Gastroesophageal sphincter (tissue), 4 donors: ENCODE data around the gene MBLAC2. TPM values are rescaled to one million over a fixed set of nuclear protein-coding genes. Genes with fewer than 3 reads are reported as not detected.

ENCODE experiments used
- ATAC-seq: fragments of 150-250 bp; one replicate; pipeline ENCODE4 v1.9.1; 2016; ENCODE audit warnings: mild to moderate bottlenecking, moderate library complexity
- H3K27ac ChIP-seq, 4 donors: fragments of 200-600 bp; sonication (generic) in 3 of 4; 1 replicate in 3 of 4; 2 replicates in 1 of 4; pipeline ENCODE4 v1.5.1; 2016 to 2019
- H3K27me3 ChIP-seq: fragments of 200-600 bp; sonication (generic); one replicate; pipeline ENCODE4 v1.5.1; 2019
- H3K36me3 ChIP-seq, 2 donors: fragments of 200-600 bp; sonication (generic); one replicate each; pipeline ENCODE4 v1.5.1; 2019; ENCODE audit warnings: control low read depth in 1 of 2
- H3K4me1 ChIP-seq, 3 donors: fragments of 200-600 bp; sonication (generic); 1 replicate in 2 of 3; 2 replicates in 1 of 3; pipeline ENCODE4 v1.5.1; 2016 to 2019; ENCODE audit warnings: control low read depth in 2 of 3
- H3K4me3 ChIP-seq, 2 donors: fragments of 200-600 bp; sonication (generic); one replicate each; pipeline ENCODE4 v1.5.1; 2019; ENCODE audit warnings: mild to moderate bottlenecking in 1 of 2, moderate library complexity in 1 of 2
- H3K9me3 ChIP-seq, 3 donors: fragments of 200-600 bp; sonication (generic); one replicate each; pipeline ENCODE4 v1.5.1; 2017 to 2019; ENCODE audit warnings: control low read depth in 2 of 3
- EP300 ChIP-seq: sonication (generic); formaldehyde crosslinking; IDR thresholded peaks from one replicate; pipeline ENCODE4 v1.6.1; 2017; ENCODE audit warnings: antibody characterized with exemption, mild to moderate bottlenecking
- POLR2A ChIP-seq, 2 donors: fragments of 450-650 bp; IDR thresholded peaks; one replicate each; pipeline ENCODE4 v1.6.1; 2017; ENCODE audit warnings: antibody characterized with exemption in 2 of 2, mild to moderate bottlenecking in 2 of 2, moderate library complexity in 1 of 2
- POLR2AphosphoS5 ChIP-seq: sonication (generic); formaldehyde crosslinking; IDR thresholded peaks from one replicate; pipeline ENCODE4 v1.6.1; 2017; ENCODE audit warnings: antibody characterized with exemption
- WGBS, 2 donors: methylation state at CpG; one replicate each; pipeline ENCODE4 v1.1.5; 2018; ENCODE audit warnings: low coverage in 1 of 2; 5-methylcytosine and 5-hydroxymethylcytosine counted together
- total RNA-seq, 4 donors: library from RNA; depleted of rRNA; stranded (reverse); fragments of >200 nt; gene quantifications; one replicate each; pipeline ENCODE4 v1.1.0, GENCODE V29; 2016
- TF ChIP-seq, protein P1 (sequence below), 4 experiments: fragments of 200-600 bp in 2 of 4; fragments of 450-650 bp in 2 of 4; sonication (generic) in 1 of 4; IDR thresholded peaks; one replicate each; pipeline ENCODE4 v1.5.1; 2017 to 2019; ENCODE audit warnings: antibody characterized with exemption in 4 of 4, mild to moderate bottlenecking in 2 of 4, moderate library complexity in 2 of 4

MBLAC2 gene
- total RNA-seq, 4 donors from 2014 or later: 2.3 to 7.8 (median 4.9) TPM

DNA sequence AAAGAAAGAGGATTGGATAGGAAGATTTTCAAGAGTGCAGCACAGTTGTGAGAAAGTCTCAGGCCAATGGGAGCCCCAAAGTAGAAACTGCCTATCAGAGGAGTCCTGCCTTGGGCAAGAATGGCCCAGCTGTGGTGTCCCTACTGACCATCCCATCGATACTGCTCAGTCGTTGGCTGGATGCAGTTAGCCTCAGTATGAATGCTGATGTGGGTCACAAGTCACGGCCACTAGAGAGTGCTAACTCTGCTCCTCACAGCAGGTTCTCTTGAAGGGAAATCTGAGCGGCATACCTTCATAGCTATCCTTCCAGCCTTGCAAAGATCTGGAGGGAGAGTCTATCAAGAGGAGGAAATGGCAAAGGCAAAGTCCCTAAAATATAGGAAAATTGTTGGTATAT lies 53.4 kb downstream of the MBLAC2 start:
- Histone ChIP-seq H3K4me1 (no peaks in the 10 kb centered on the region), H3K27ac (no peak overlapping the region), H3K9me3 (no peaks in the 10 kb centered on the region), H3K27me3 (no peaks in the 10 kb centered on the region), H3K4me3 (no peak overlapping the region), H3K36me3 (no peaks in the 10 kb centered on the region)
- 0 to 28% methylated on average over 1 to 3 of the region's 4 CpGs for WGBS, 2 donors
- no peak for ATAC-seq
- TF ChIP-seq EP300 (no peak), POLR2A (IDR thresholded peaks at IDR 0.05) (no peak), POLR2AphosphoS5 (no peak)
- TF ChIP-seq, protein P1, sequence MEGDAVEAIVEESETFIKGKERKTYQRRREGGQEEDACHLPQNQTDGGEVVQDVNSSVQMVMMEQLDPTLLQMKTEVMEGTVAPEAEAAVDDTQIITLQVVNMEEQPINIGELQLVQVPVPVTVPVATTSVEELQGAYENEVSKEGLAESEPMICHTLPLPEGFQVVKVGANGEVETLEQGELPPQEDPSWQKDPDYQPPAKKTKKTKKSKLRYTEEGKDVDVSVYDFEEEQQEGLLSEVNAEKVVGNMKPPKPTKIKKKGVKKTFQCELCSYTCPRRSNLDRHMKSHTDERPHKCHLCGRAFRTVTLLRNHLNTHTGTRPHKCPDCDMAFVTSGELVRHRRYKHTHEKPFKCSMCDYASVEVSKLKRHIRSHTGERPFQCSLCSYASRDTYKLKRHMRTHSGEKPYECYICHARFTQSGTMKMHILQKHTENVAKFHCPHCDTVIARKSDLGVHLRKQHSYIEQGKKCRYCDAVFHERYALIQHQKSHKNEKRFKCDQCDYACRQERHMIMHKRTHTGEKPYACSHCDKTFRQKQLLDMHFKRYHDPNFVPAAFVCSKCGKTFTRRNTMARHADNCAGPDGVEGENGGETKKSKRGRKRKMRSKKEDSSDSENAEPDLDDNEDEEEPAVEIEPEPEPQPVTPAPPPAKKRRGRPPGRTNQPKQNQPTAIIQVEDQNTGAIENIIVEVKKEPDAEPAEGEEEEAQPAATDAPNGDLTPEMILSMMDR (IDR thresholded peaks at IDR 0.05): no peak

DNA sequence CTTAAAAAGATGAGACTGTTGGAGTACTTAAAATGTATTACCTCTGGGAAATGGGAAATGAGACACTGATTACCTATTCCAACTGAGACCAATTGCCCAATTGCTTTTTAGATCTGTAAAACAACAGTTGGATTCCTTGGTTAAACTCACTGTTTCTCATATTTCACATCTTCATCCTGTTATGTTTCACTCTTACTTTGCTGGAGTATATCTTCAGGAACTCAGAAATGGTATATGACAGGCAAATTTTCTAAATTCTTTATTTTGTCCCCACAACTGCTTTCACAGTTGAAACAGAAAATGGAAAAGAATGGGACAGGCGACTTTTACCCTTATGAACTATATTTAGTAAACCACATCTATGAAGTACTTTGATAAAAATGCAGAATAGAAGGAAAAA lies 56.4 kb downstream of the MBLAC2 start:
- H3K27ac ChIP-seq: no peak overlapping the region
- no peaks in the 10 kb centered on the region for H3K4me1 ChIP-seq
- no peaks in the 10 kb centered on the region for H3K9me3 ChIP-seq
- no peaks in the 10 kb centered on the region for H3K27me3 ChIP-seq
- TF ChIP-seq POLR2AphosphoS5 (no peak), POLR2A (IDR thresholded peaks at IDR 0.05) (no peak), EP300 (no peak)
- TF ChIP-seq, protein P1 (IDR thresholded peaks at IDR 0.05): no peak
- H3K36me3 ChIP-seq: no peaks in the 10 kb centered on the region
- no peak overlapping the region for H3K4me3 ChIP-seq
- ATAC-seq: no peak
- 62 to 90% methylated on average over 1 of the region's 1 CpG for WGBS, 2 donors

DNA sequence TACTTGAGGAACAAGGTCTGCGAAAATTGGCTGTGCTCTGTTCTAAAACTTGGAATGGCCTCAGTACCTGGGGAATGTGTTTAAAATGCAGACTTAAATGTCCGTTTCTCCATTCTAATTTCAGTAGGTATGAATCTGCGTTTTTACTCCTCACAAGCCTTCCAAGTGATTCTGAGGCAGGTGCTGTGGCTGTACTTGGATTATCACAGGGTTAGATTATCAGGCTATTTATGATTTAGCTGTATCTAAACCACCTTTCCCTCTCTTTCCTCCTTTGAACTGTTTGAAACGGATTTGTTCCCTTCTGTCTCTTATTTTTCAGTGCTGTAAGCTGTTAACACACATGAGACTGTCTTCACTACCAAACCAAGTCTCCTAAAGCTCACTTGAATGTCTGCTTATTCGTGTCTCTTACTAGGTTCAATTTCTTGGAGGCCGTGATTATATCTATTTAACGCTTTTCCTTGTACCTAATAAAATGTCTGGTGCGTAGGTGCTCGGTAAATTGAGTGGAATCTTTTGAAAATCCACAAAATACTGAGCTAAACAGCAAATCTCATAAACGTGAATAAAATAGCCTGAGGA lies 64.3 kb downstream of the MBLAC2 start:
- Histone ChIP-seq H3K27me3 (no peaks in the 10 kb centered on the region), H3K4me1 (peaks cover 0 to 23% (median 9%) of the 10 kb centered on the region in 3 donors), H3K9me3 (no peaks in the 10 kb centered on the region), H3K4me3 (peak overlapping the region; percentile 73 to 91), H3K27ac (peak overlapping the region; percentile 92 to 98 (median 96)), H3K36me3 (peaks cover 0 to 4% of the 10 kb centered on the region in 2 donors)
- no peak for TF ChIP-seq POLR2A (IDR thresholded peaks at IDR 0.05)
- TF ChIP-seq, protein P1 (IDR thresholded peaks at IDR 0.05): no peak
- no peak for TF ChIP-seq POLR2AphosphoS5
- TF ChIP-seq EP300: no peak
- 1% methylated on average over 10 of the region's 10 CpGs for WGBS, 2 donors
- ATAC-seq: no peak

DNA sequence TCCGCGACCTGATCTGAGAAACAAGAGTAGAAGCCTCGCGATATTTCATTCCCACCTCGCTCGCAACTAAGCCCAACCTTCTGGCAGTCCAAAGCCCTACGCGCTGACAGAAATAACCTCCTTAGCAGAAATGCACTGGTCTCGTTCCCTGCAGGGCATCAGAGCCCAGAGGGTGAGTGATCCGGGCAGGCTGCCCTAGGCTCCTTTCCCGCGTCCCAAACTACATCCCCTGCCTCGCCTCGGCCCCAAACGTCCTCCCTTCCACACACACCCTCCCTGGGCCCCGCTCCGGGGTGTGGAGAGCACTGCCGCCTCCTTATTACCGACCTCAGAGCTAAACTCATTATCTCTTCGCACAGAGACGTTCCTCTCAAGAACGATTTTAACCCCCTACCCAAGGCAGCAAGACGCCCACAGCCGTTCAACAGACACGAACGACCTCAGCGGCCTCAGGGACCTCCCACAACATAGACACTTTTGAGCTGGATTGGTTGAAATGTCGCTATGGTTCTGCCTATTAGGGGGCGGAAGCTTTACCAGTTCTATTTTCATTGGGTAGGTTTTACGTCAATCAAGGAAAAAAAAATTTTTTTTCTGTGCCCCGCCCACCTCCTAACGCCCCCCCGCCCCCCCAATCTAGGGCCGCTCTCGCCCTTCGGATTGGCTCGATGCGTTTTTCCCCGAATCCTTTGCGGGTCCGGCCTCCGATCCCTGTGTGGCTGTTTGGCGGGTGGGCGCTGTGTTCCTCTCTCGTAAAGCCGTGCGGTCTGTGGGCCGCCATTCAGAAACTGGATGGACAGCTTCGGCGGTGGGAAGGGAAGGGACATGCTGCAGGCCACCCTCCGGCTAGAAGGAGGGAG lies 65.0 kb downstream of the MBLAC2 start, which contains the start of gene CETN3:
CETN3 (minus strand) TSS at position 439 of the 860 bp plus-strand sequence; CDS start at position 344, 95 bp downstream.
- Histone ChIP-seq H3K9me3 (no peaks in the 10 kb centered on the region), H3K27ac (peak within 1 kb of the TSS; percentile 95 to 98 (median 96)), H3K36me3 (peaks cover 0 to 10% of the 10 kb centered on the region in 2 donors), H3K4me1 (peaks cover 0 to 23% (median 9%) of the 10 kb centered on the region in 3 donors), H3K4me3 (peak within 1 kb of the TSS; percentile 73 to 91), H3K27me3 (no peaks in the 10 kb centered on the region)
- peak; percentile 98 for ATAC-seq
- TF ChIP-seq EP300 (no peak), POLR2AphosphoS5 (peak; percentile 96), POLR2A (IDR thresholded peaks at IDR 0.05) (peak; percentile 76 to 84)
- TF ChIP-seq, protein P1 (IDR thresholded peaks at IDR 0.05): peak in 2 of 4 experiments; percentile 15 to 17
- WGBS, 2 donors: 0% methylated on average over 7 to 8 of the region's 51 CpGs
